Loucy (cell line): Measurements from ENCODE around the gene STK36.

Source experiments
- H2AFZ ChIP-seq: fragments of 200-600 bp; sonication (generic); 2 replicates; pipeline ENCODE4 v1.6.0; 2016; ENCODE audit warnings: antibody characterized with exemption, mild to moderate bottlenecking, low read length, moderate library complexity
- H3F3A ChIP-seq: fragments of 200-600 bp; 2 replicates; pipeline ENCODE4 v1.6.0; 2016; ENCODE audit warnings: antibody characterized with exemption, low read depth, mild to moderate bottlenecking
- H3K27me3 ChIP-seq: fragments of 200-600 bp; sonication (generic); 2 replicates; pipeline ENCODE4 v1.6.1; 2014; ENCODE audit warnings: low read length, mild to moderate bottlenecking; ENCODE audit not compliant: insufficient read depth, poor library complexity, severe bottlenecking
- H3K36me3 ChIP-seq: fragments of 200-600 bp; sonication (generic); 2 replicates; pipeline ENCODE4 v1.6.1; 2016; ENCODE audit warnings: low read length; ENCODE audit not compliant: insufficient read depth
- H3K4me1 ChIP-seq: fragments of 200-600 bp; sonication (generic); 2 replicates; pipeline ENCODE4 v1.5.1; 2014; ENCODE audit warnings: low read length, mild to moderate bottlenecking; ENCODE audit not compliant: insufficient read depth, poor library complexity, severe bottlenecking
- H3K4me2 ChIP-seq: fragments of 200-600 bp; sonication (generic); 2 replicates; pipeline ENCODE4 v1.6.0; 2014; ENCODE audit warnings: antibody characterized with exemption, low read length, low read depth, mild to moderate bottlenecking; ENCODE audit not compliant: poor library complexity, severe bottlenecking
- H3K4me3 ChIP-seq: fragments of 200-600 bp; sonication (generic); 2 replicates; pipeline ENCODE4 v1.5.1; 2014; ENCODE audit warnings: low read length, mild to moderate bottlenecking, mixed read lengths; ENCODE audit not compliant: poor library complexity, severe bottlenecking
- H3K79me2 ChIP-seq: fragments of 200-600 bp; sonication (generic); 2 replicates; pipeline ENCODE4 v1.6.1; 2014; ENCODE audit warnings: low read length; ENCODE audit not compliant: insufficient read depth
- H3K9ac ChIP-seq: fragments of 200-600 bp; sonication (generic); 2 replicates; pipeline ENCODE4 v1.6.0; 2014; ENCODE audit warnings: mild to moderate bottlenecking, low read depth, low read length, moderate library complexity; ENCODE audit not compliant: poor library complexity, severe bottlenecking
- H3K9me2 ChIP-seq: fragments of 200-600 bp; sonication (generic); replicated peaks from 2 replicates; pipeline ENCODE4 v1.6.1; 2016; ENCODE audit warnings: low read depth, low read length, mixed read lengths
- H3K9me3 ChIP-seq: fragments of 200-600 bp; sonication (generic); 2 replicates; pipeline ENCODE4 v1.6.1; 2014; ENCODE audit warnings: mild to moderate bottlenecking, antibody characterized with exemption, low read length, low read depth; ENCODE audit not compliant: insufficient read depth
- H4K20me1 ChIP-seq: fragments of 200-600 bp; sonication (generic); 2 replicates; pipeline ENCODE4 v1.6.0; 2014; ENCODE audit warnings: antibody characterized with exemption, low read length, mild to moderate bottlenecking; ENCODE audit not compliant: insufficient read depth, poor library complexity, severe bottlenecking
- CTCF ChIP-seq: fragments of 200-600 bp; sonication (generic); conservative IDR thresholded peaks from 2 replicates; pipeline ENCODE4 v1.5.1; 2014; ENCODE audit warnings: mild to moderate bottlenecking, antibody characterized with exemption, low read length
- EZH2phosphoT487 ChIP-seq: fragments of 200-600 bp; IDR thresholded peaks from 2 replicates; pipeline ENCODE4 v1.6.1; 2018; ENCODE audit warnings: antibody characterized with exemption, mild to moderate bottlenecking, moderate library complexity, borderline replicate concordance

STK36 gene

DNA sequence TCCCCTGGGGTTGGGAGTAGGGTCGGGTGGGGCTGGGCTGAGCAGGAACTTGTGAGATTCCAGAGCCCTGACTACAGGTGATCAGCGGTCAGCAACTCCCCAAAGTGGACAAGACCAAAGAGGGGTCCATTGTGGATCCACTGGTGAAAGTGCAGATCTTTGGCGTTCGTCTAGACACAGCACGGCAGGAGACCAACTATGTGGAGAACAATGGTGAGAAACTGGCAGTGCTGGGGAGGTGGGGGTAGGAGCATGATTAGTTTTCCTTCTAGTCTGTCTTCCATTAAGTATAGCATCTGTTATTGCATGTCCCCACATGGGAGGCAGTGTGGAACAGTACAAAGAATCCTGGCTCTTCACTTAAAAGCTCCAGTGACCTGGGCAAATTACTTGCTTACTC is 36.2 kb upstream of the STK36 start:
- Histone ChIP-seq H2AFZ (no peak overlapping the region), H3K9me3 (no peaks in the 10 kb centered on the region), H3K4me2 (no peak overlapping the region), H3K4me1 (no peaks in the 10 kb centered on the region), H3K9ac (no peak overlapping the region), H3K4me3 (no peak overlapping the region), H4K20me1 (no peaks in the 10 kb centered on the region), H3K79me2 (no peaks in the 10 kb centered on the region), H3K36me3 (peaks cover 37% of the 10 kb centered on the region; the same call in 1 of the 2 replicates), H3K27me3 (no peaks in the 10 kb centered on the region), H3F3A (no peaks in the 10 kb centered on the region), H3K9me2 (no peaks in the 10 kb centered on the region)
- TF ChIP-seq CTCF, result no peak
- TF ChIP-seq EZH2phosphoT487, result no peak

- Histone ChIP-seq H4K20me1 (no peaks in the 10 kb centered on the region), H3K4me3 (no peak overlapping the region), H3K4me2 (no peak overlapping the region), H3K9ac (no peak overlapping the region), H3K9me3 (no peaks in the 10 kb centered on the region), H3K27me3 (no peaks in the 10 kb centered on the region), H3F3A (no peaks in the 10 kb centered on the region), H3K4me1 (no peaks in the 10 kb centered on the region), H3K9me2 (no peaks in the 10 kb centered on the region), H3K36me3 (peaks cover 40% of the 10 kb centered on the region; the same call in 1 of the 2 replicates), H3K79me2 (no peaks in the 10 kb centered on the region), H2AFZ (no peak overlapping the region)
- no peak for TF ChIP-seq EZH2phosphoT487
- no peak for TF ChIP-seq CTCF
Measured at GRCh38 chr2:218638372-218638771, 33.5 kb upstream of the STK36 start.

GRCh38 chr2:218642121-218642656 is 29.7 kb upstream of the STK36 start:
- Histone ChIP-seq H3K27me3 (no peaks in the 10 kb centered on the region), H3K4me1 (no peaks in the 10 kb centered on the region), H3K9me3 (no peaks in the 10 kb centered on the region), H3K4me2 (no peak overlapping the region), H4K20me1 (no peaks in the 10 kb centered on the region), H3K79me2 (no peaks in the 10 kb centered on the region), H3F3A (no peaks in the 10 kb centered on the region), H2AFZ (no peak overlapping the region), H3K9ac (no peak overlapping the region), H3K36me3 (peaks cover 62% of the 10 kb centered on the region; the same call in 1 of the 2 replicates), H3K9me2 (no peaks in the 10 kb centered on the region), H3K4me3 (no peak overlapping the region)
- no peak for TF ChIP-seq EZH2phosphoT487
- no peak for TF ChIP-seq CTCF
